Activated T-cell treated with anti-CD3 and anti-CD28 coated beads, Interleukin-2, amount 50 U/mL, for 4 hours (primary cell): ENCODE data around the gene BBIP1. TPM values are rescaled to one million over a fixed set of nuclear protein-coding genes. Genes with fewer than 3 reads are reported as not detected.

ENCODE experiments used
- ATAC-seq, 2 donors: fragments of 200-7000 bp; cut with Tn5 transposase; one replicate each; pipeline ENCODE4 v1.10.0; 2021
- DNase-seq: peaks from one replicate; pipeline ENCODE4 v3.0.0-alpha.2; 2020
- H3K27me3 Mint-ChIP-seq: one replicate; pipeline ENCODE4 v1.8.0; 2021; ENCODE audit warnings: low read depth, mixed read lengths
- H3K36me3 Mint-ChIP-seq: one replicate; pipeline ENCODE4 v1.8.0; 2022; ENCODE audit warnings: mixed read lengths; ENCODE audit not compliant: insufficient read depth
- H3K4me1 Mint-ChIP-seq: one replicate; pipeline ENCODE4 v1.8.0; 2021; ENCODE audit warnings: low read depth, mixed read lengths
- H3K4me3 Mint-ChIP-seq: one replicate; pipeline ENCODE4 v1.8.0; 2021; ENCODE audit warnings: mild to moderate bottlenecking, moderate library complexity, mixed read lengths
- H3K9me3 Mint-ChIP-seq: one replicate; pipeline ENCODE4 v1.8.0; 2021; ENCODE audit warnings: mixed read lengths
- total RNA-seq, 3 donors: library from RNA; stranded (reverse); gene quantifications; one replicate each; pipeline ENCODE4 v1.2.1, GENCODE V29; 2021

Gene BBIP1
- total RNA-seq, 3 donors from 2014 or later = 23.7 to 25.6 (median 24.7) TPM

DNA sequence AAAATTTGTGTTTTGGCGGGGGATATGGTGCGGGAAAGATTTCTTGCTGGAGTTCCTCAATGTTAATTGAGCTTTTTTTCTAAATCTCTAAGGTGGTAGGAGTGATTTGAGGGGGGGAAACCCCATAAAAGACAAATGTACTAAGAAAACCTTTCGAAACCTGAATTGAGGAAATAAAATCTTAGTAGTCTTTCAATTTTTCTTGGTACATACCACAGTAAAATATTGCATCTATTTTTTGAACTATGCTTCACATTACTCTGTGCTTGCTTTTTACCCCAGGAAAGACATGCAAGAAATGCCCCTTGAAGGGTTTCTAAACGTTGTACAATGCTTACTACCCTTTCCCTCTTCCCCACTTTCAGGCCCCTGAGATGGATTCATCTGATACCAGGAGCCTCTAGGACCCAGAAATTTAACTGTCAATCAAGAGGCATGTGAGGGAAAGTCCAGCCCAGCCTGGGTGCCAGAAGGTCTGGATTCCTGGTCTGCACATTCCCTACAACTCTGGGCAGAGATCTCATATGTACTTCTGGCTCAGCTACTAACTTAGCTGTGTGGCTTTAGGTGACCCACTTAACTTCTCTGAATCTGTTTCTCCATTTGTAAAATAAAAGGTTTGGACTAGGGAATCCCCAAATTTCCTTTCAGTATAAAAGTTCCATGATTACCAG, 53.0 kb downstream of the BBIP1 start:
- ATAC-seq = no peak

DNA sequence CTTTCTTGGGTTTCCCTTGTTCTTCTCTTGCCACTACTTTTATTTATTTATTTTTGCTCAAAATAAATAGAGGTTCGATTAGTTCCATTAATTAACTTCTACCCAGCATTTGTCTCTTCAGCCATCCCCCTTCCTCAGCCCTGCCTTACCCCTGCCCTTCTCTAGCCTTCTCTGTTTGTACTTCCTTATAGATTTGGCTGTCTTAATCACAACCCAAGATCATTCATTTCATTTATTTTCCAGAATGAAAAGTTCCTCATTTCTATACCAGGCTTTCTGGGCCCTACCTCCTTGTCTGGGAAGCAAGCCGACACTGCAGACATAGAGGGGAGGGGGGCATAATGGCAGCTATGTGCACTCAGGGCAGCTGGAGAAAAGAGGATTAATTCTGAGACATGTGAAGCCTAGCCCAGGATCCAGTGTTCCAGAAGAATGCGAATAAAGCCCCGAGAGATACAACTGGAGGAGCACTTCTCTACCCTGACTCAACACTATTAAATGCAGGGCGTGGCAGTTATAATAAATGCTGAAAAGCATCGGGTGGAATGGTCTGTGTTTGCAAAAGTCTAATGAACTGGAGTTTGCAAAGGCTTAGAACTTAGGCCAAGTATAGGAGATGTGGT, 53.7 kb downstream of the BBIP1 start:
- Mint-ChIP-seq H3K36me3 (no peaks in the 10 kb centered on the region), H3K27me3 (no peaks in the 10 kb centered on the region), H3K4me1 (peaks cover 99% of the 10 kb centered on the region), H3K9me3 (no peaks in the 10 kb centered on the region), H3K4me3 (peak overlapping the region; percentile 79)
- ATAC-seq (no peak), DNase-seq (no peak)

More for the DNA sequence above, 53.0 kb downstream of the BBIP1 start:
- Mint-ChIP-seq H3K9me3 (no peaks in the 10 kb centered on the region), H3K36me3 (no peaks in the 10 kb centered on the region), H3K27me3 (no peaks in the 10 kb centered on the region), H3K4me3 (peak overlapping the region; percentile 79), H3K4me1 (peaks cover 99% of the 10 kb centered on the region)
- DNase-seq = no peak

DNA sequence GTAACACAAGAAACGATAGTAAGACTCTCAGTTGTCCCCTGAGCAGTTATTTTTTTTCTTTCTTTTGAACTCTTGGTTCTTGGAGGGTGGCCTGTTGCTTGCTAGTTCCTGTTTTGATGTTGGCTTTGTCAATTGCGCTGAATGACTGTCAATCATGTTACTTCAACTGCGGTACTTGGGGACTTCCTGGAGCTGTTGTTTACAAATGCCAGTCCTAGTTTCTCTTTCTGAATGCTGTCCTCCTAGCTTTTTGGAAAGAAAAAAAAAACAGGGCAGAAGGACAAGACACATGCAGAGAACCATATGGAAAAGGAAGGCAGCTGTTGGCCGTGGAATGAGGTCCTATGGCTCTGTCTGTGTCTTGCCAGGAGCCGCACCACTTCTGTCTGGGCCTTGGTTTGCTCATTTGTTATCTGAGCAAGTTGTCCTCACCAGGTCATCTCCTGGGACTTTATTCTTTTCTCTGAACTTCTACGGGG, 54.3 kb downstream of the BBIP1 start:
- no peaks in the 10 kb centered on the region for H3K36me3 Mint-ChIP-seq
- ATAC-seq = peak; percentile 65 to 78

DNA sequence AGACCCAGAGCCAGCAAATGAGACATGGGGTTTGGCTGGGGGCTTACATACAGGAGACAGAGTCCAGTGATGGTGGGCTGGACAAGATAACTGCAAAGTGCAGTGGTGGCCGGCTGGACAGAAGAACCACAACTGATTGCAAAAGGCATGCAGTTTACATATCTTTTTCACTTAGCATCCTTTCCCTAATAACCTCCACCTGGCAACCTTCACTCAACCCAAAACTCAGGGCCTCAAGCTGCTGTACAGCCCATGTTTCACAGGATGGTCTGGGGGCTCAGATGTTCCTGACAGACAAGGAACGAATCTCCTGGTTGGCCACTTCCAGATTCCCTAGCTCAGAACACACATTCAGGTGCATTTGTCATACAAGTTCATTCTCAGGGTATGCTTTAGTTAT, 55.0 kb downstream of the BBIP1 start:
- Mint-ChIP-seq H3K36me3 (no peaks in the 10 kb centered on the region), H3K4me1 (peaks cover 99% of the 10 kb centered on the region), H3K4me3 (no peak overlapping the region), H3K9me3 (no peaks in the 10 kb centered on the region), H3K27me3 (no peaks in the 10 kb centered on the region)
- ATAC-seq (no peak), DNase-seq (no peak)

More for the DNA sequence above, 54.3 kb downstream of the BBIP1 start:
- no peaks in the 10 kb centered on the region for H3K9me3 Mint-ChIP-seq
- H3K4me1 Mint-ChIP-seq = peaks cover 99% of the 10 kb centered on the region
- peak; percentile 27 for DNase-seq
- no peaks in the 10 kb centered on the region for H3K27me3 Mint-ChIP-seq
- peak overlapping the region; percentile 79 for H3K4me3 Mint-ChIP-seq

DNA sequence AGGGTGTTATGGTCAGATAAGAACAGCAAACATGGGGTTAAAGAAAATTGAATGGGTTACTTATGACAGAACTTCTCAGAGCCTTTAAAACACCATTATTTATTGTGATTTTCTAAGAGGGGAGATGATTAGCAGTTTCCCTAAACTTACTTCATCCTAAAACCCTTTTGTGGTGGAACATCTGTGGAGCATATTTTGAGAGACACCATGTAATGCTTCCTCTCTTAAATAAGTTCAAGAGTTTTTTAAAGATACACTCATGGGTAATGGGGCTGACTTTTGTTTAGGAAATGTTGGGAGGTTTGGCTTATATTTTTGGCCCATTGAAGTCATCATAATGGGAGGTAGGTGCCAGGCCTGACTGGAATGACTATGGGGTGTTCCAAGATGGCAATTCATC, 55.6 kb downstream of the BBIP1 start:
- peaks cover 98% of the 10 kb centered on the region for H3K4me1 Mint-ChIP-seq
- no peak overlapping the region for H3K4me3 Mint-ChIP-seq
- DNase-seq (no peak), ATAC-seq (no peak)
- H3K27me3 Mint-ChIP-seq = no peaks in the 10 kb centered on the region
- H3K36me3 Mint-ChIP-seq = no peaks in the 10 kb centered on the region
- no peaks in the 10 kb centered on the region for H3K9me3 Mint-ChIP-seq

DNA sequence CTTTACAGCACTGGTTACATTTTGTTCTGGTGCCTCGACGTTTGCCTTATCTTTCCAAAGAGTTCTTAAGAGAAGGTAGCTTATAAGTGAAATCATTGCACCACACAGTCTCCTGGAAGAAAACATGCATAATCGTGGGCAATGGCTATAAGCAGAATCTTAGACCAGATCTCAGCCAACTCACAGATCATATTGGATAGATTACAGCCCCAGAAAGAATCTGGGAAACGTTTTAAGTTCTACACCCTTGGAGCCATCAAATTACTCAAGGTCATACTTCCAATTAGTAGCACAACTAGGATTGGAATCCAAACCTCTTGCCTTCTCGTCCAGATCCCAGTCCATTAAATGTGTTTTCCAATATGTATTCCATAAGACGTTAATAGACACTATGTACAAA, 56.0 kb downstream of the BBIP1 start:
- peaks cover 98% of the 10 kb centered on the region for H3K4me1 Mint-ChIP-seq
- no peak overlapping the region for H3K4me3 Mint-ChIP-seq
- DNase-seq (no peak), ATAC-seq (no peak)
- H3K36me3 Mint-ChIP-seq = no peaks in the 10 kb centered on the region
- no peaks in the 10 kb centered on the region for H3K27me3 Mint-ChIP-seq
- H3K9me3 Mint-ChIP-seq = no peaks in the 10 kb centered on the region

DNA sequence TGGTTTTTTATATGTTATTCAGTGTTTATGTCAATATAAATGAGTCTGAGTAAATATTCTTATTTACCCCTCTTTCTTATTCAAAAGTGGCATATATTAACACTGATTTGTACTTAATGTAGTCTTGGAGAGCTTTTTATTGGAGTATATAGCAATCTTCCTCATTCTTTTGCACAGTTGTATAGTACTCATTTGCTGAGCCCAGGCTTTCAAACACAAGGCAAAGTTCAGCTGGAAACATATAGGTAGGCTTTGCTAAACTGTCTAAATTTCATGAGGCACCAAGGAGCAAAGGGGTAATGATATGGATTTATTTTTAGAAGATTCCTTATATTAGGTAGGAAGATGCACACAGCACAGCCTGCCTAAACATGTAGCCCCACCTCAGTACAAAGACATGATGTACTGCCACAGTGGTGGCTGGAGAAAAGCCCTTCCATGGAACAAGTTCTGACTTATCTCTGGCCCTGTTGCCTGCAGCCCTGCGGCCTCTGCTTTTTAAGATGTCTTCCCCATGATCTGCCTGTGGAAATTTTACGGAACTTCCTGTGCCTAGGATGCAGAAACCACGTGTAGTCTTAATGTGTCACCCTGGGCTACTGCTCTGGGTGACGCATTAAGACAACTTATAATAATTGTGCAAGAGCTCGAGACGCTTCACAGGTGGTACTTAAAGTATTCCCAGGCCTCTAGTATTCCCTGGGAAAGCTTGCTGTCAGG, 56.9 kb downstream of the BBIP1 start:
- Mint-ChIP-seq H3K27me3 (no peaks in the 10 kb centered on the region), H3K4me1 (peaks cover 98% of the 10 kb centered on the region), H3K4me3 (no peak overlapping the region)

DNA sequence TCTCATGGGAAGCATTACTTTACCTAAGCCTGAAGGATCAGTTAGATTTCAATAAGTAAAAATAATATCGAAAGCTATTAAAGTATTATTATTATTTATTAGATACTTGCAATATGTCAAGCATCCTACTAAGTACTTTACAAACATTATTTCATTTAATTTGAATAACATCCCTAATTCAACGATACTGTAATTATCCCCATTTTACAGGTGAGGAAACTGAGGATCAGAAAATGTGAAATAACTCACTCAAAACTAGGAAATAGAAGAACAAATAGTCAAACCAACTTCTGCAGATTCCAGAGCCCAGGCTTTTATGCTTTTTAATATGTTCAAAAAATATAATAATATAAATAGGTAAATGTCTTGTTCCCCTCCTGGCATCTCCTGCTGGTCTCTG, 57.5 kb downstream of the BBIP1 start:
- H3K9me3 Mint-ChIP-seq = no peaks in the 10 kb centered on the region
- no peaks in the 10 kb centered on the region for H3K27me3 Mint-ChIP-seq
- peaks cover 91% of the 10 kb centered on the region for H3K4me1 Mint-ChIP-seq
- H3K4me3 Mint-ChIP-seq = no peak overlapping the region
- no peak for ATAC-seq
- DNase-seq = no peak
- no peaks in the 10 kb centered on the region for H3K36me3 Mint-ChIP-seq

More for the DNA sequence above, 56.9 kb downstream of the BBIP1 start:
- no peaks in the 10 kb centered on the region for H3K36me3 Mint-ChIP-seq
- ATAC-seq (no peak), DNase-seq (no peak)
- H3K9me3 Mint-ChIP-seq = no peaks in the 10 kb centered on the region

DNA sequence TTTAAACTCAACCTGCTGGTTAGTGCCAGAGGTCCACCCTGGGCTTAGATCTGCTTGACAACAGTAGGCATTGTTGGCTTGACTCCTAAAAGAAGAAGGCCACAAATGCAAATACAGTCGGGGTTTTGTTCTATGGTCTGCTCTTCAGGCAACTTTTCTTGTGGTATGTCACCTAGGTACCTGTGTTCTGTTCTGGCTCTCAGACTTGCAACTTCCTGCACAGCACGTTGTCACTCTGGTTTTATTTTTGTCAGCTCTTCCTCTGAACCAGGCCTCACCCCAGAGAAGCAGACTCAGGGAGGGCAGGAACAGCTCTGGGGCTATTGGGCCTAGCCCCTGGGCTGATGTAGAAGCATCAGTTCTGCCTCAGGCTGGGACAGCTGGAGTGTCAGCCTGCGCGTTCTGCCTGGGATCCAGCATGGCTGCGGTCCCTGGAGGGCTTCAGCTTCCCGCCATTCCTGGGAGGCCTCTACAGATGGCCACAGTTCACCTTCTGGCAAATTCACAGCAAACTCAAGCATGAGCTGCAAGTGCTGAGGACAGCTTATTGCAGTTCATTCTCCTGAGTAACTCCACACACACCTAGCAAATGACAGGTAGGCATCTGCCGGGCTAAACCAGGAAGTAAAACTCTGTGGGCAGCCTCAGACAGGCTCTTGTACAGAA, 58.3 kb downstream of the BBIP1 start:
- peak; percentile 57 to 61 for ATAC-seq

DNA sequence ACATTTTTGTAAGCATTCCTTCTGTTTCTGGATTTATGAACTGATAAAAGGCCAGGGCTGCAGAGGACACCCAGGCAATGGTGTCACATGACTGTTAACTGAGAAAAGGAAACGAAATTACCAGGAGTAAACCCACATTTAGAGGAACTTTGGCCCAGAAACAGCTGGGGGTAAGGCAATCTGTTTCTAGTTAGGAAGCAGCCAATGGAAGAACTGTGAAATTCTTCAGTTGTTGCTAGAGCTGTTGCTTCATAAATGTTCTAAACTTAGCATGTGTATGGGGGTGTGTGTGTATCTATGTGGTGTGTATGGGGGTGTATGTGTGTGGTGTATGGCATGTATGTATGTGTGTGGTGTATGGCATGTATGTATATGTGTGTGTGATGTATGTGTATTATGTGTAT, 59.0 kb downstream of the BBIP1 start:
- ATAC-seq (no peak), DNase-seq (no peak)
- Mint-ChIP-seq H3K27me3 (no peaks in the 10 kb centered on the region), H3K36me3 (no peaks in the 10 kb centered on the region), H3K9me3 (no peaks in the 10 kb centered on the region), H3K4me1 (peaks cover 89% of the 10 kb centered on the region), H3K4me3 (peak overlapping the region; percentile 8)

More for the DNA sequence above, 58.3 kb downstream of the BBIP1 start:
- H3K9me3 Mint-ChIP-seq = no peaks in the 10 kb centered on the region
- no peaks in the 10 kb centered on the region for H3K27me3 Mint-ChIP-seq
- H3K4me1 Mint-ChIP-seq = peaks cover 89% of the 10 kb centered on the region
- peak overlapping the region; percentile 27 for H3K4me3 Mint-ChIP-seq
- no peaks in the 10 kb centered on the region for H3K36me3 Mint-ChIP-seq
- no peak for DNase-seq

DNA sequence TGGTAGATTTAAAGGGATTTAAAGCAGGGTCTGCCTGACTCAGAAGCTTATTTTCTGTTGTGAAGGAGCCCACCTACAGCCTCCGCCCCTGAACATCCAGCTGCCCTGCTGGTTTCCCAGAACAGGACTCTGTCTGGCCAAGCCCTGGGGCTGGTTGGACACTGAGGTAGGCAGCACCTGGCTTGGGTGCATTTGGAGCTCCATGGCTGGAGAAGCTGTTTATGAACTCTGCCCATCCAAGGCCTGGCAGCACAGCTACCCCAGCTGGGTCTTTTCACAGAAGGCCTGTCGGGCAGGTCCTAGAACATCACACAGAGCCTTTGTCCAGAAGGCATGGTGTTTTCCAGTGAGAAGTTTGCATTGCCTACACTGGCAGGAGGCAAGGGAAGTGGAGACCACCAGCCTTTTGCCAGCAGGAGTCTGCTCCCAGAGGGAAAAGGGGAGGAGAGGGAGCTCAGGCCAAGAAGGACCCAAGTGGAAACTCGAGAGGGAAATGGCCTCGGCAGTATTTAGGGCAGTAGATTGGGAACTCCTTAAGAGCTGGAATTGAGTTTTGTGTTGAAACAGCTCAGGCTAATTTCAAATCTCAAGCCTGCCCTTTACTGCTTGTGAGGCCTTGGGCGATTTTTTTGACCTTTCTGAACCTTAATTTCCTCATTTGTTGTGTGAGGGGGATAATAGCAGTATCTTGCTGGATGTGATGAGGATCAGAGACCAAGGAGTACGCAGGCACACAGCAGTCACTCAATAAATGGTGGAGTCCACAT, 59.6 kb downstream of the BBIP1 start:
- H3K4me1 Mint-ChIP-seq = peaks cover 88% of the 10 kb centered on the region
- DNase-seq = no peak
- no peaks in the 10 kb centered on the region for H3K36me3 Mint-ChIP-seq
- peak overlapping the region; percentile 8 for H3K4me3 Mint-ChIP-seq
- ATAC-seq = no peak
- no peaks in the 10 kb centered on the region for H3K9me3 Mint-ChIP-seq
- no peaks in the 10 kb centered on the region for H3K27me3 Mint-ChIP-seq

DNA sequence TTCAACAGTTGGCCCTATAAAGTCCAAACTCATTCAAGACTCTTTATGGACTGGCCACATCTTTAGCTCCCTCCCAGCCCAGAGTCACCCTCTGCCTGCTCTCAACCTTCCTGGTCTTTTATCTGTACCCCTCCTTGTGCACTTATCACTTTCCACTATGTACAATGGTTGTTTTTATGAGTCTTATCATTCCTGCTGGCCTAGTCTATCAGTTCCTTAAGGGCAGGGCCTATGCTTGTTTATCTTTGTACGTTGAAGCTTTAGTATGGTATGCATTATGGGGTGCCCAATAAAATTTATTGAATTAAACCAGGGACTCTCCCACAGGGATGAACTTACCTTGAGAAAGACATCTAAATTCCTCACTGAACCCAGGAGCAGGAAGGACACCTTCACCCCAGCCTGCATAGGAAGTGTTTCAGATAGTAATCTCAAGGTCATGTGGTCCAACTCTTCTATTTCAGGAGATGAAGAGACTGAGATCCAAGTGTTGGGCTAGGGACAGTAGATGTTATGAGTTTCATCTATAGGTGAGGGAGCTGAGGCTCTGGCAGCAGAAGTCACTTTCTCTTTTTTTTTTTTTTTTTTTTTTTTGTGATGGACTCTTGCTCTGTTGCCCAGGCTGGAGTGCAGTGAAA, 60.6 kb downstream of the BBIP1 start:
- no peaks in the 10 kb centered on the region for H3K9me3 Mint-ChIP-seq

More for the DNA sequence above, 60.6 kb downstream of the BBIP1 start:
- H3K27me3 Mint-ChIP-seq = no peaks in the 10 kb centered on the region
- H3K4me3 Mint-ChIP-seq = no peak overlapping the region
- no peaks in the 10 kb centered on the region for H3K36me3 Mint-ChIP-seq
- no peak for ATAC-seq
- no peak for DNase-seq
- peaks cover 88% of the 10 kb centered on the region for H3K4me1 Mint-ChIP-seq
